ENCODE measurements around the gene ZBTB38. TPM values are rescaled to one million over a fixed set of nuclear protein-coding genes. Genes with fewer than 3 reads are reported as not detected.

ZBTB38 gene
- total and polyA plus RNA-seq, 2 of the 13 experiments (the other 11 are each of a cell fraction or from before 2014, with no cell fraction given) = 26.8 to 51.7 TPM

DNA sequence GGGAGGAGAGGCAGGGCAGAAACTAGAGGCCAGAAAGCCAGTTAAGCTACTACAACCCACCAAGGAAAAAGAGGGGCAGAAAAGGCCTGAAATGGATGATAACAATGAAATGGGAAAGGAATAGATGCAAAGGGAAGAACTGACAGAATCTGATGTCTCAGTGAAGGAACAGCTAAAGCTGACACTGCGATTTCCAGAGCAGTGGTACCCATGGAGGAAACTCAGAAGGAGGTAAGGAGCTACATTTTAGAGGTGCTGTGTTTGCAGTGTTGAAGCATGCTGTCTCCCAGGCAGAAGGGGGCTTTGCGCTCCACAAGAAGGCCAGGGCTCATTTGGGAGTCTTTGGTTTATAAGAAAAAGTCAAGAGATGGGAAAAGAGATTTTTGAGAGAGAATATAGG is 38.0 kb downstream of the ZBTB38 start:
- FAIRE-seq (no peak), ATAC-seq (no peak), DNase-seq (ENCODE audit: low spot score) (no peak)
- no TSS peak for BruUV-seq (replicated peaks)
- WGBS (ENCODE audit: low lambda C conversion rate) = 100% methylated on average over 2 of the region's 2 CpGs
- intact Hi-C loops (cut with micrococcal nuclease; ENCODE audit: unreplicated experiment) (no loop called here), in situ Hi-C loops (cut with HindIII; ENCODE audit: extremely low pct_ligation_motif_present, low pct_unique_long_range_greater_than_20kb) (no loop called here)
- Histone ChIP-seq H2AFZ (ENCODE audit: low read length) (no peak overlapping the region), H3K27me3 (ENCODE audit: control insufficient read depth in 1 of 2, insufficient read depth in 2 of 2, low read length in 2 of 2) (no peaks in the 10 kb centered on the region; a peak in 1 of 5 replicates), H3K9ac (ENCODE audit: insufficient read depth, low read depth, low read length) (no peak overlapping the region), H4K20me1 (ENCODE audit: insufficient read depth, low read length) (no peaks in the 10 kb centered on the region), H3K27ac (ENCODE audit: extremely low read length, insufficient read depth, low read length) (no peak overlapping the region), H3K79me2 (ENCODE audit: insufficient read depth, low read length) (peaks cover 22% of the 10 kb centered on the region), H3K9me3 (ENCODE audit: low read length) (no peaks in the 10 kb centered on the region), H3K4me3 (replicated peaks in 1 of 3; ENCODE audit: insufficient read depth in 1 of 3, low read depth in 2 of 3, low read length in 3 of 3) (no peak overlapping the region), H3K36me3 (replicated peaks in 1 of 2; ENCODE audit: control insufficient read depth in 1 of 2, insufficient read depth in 2 of 2, low read length in 2 of 2) (peaks cover 11 to 33% of the 10 kb centered on the region in 2 experiments), H3K4me1 (ENCODE audit: insufficient read depth, low read length) (peaks cover 54% of the 10 kb centered on the region), H3K4me2 (ENCODE audit: low read depth, low read length) (no peak overlapping the region)
- ChIA-PET POLR2A (no interaction called here), CTCF (ENCODE audit: low intra/inter-chr PET ratio, low total read pairs) (no interaction called here)
- TF ChIP-seq ISX (CRISPR knock-in tag; conservative IDR thresholded peaks at IDR 0.05) (no peak), CCAR2 (optimal IDR thresholded peaks at IDR 0.05; ENCODE audit: low read depth, low read length) (no peak), ZNF33A (CRISPR knock-in tag; IDR thresholded peaks at IDR 0.05; ENCODE audit: borderline replicate concordance) (no peak), MAFK (conservative IDR thresholded peaks at IDR 0.05 in 1 of 2, IDR thresholded peaks at IDR 0.05 in 1 of 2; ENCODE audit: low read length in 2 of 2) (peak; percentile 55 to 81), POLR2AphosphoS5 (IDR thresholded peaks at IDR 0.05; ENCODE audit: low read depth, low read length) (no peak), MAFF (IDR thresholded peaks at IDR 0.05; ENCODE audit: low read depth, low read length) (peak; percentile 65)

DNA sequence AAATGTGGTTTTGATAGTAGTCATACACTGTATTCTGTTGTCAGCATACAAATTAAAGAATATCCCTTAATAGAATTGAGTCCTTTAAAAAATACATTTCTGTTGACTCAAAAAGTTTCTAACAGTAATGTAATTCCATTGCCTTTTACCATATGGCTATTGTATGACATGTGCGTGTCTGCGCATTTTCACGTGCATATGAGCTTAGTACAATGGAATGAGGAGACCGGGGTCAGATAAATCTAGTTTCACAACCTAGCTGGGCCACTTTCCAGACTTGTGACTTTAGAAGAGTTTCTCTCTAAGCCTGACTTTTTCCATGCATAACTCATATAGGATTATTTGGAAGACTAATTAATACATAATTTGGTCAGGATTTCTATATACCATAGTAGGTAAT is 38.7 kb downstream of the ZBTB38 start:
- DNase-seq (ENCODE audit: low spot score) (no peak), FAIRE-seq (no peak), ATAC-seq (no peak)
- in situ Hi-C loops (cut with HindIII; ENCODE audit: extremely low pct_ligation_motif_present, low pct_unique_long_range_greater_than_20kb) (no loop called here), intact Hi-C loops (cut with micrococcal nuclease; ENCODE audit: unreplicated experiment) (no loop called here)
- no peak overlapping the region for H3K4me3 ChIP-seq (replicated peaks in 1 of 3; ENCODE audit: insufficient read depth in 1 of 3, low read depth in 2 of 3, low read length in 3 of 3)
- POLR2A ChIA-PET = no interaction called here
- no peak overlapping the region for H3K27ac ChIP-seq (ENCODE audit: extremely low read length, insufficient read depth, low read length)
- no peaks in the 10 kb centered on the region for H3K9me3 ChIP-seq (ENCODE audit: low read length)
- peaks cover 55% of the 10 kb centered on the region for H3K4me1 ChIP-seq (ENCODE audit: insufficient read depth, low read length)
- no peaks in the 10 kb centered on the region for H4K20me1 ChIP-seq (ENCODE audit: insufficient read depth, low read length)
- BruUV-seq (replicated peaks) = no TSS peak
- H3K4me2 ChIP-seq (ENCODE audit: low read depth, low read length) = no peak overlapping the region
- H3K9ac ChIP-seq (ENCODE audit: insufficient read depth, low read depth, low read length) = no peak overlapping the region
- peaks cover 21% of the 10 kb centered on the region for H3K79me2 ChIP-seq (ENCODE audit: insufficient read depth, low read length)
- peaks cover 11 to 33% of the 10 kb centered on the region in 2 experiments for H3K36me3 ChIP-seq (replicated peaks in 1 of 2; ENCODE audit: control insufficient read depth in 1 of 2, insufficient read depth in 2 of 2, low read length in 2 of 2)
- WGBS (ENCODE audit: low lambda C conversion rate) = 96% methylated on average over 4 of the region's 4 CpGs
- H3K27me3 ChIP-seq (ENCODE audit: control insufficient read depth in 1 of 2, insufficient read depth in 2 of 2, low read length in 2 of 2) = no peaks in the 10 kb centered on the region; a peak in 1 of 5 replicates
- H2AFZ ChIP-seq (ENCODE audit: low read length) = no peak overlapping the region
- CTCF ChIA-PET (ENCODE audit: low intra/inter-chr PET ratio, low total read pairs) = no interaction called here
- no peak for TF ChIP-seq HES4 (CRISPR knock-in tag; IDR thresholded peaks at IDR 0.05; ENCODE audit: borderline replicate concordance)
- TF ChIP-seq, protein P1, sequence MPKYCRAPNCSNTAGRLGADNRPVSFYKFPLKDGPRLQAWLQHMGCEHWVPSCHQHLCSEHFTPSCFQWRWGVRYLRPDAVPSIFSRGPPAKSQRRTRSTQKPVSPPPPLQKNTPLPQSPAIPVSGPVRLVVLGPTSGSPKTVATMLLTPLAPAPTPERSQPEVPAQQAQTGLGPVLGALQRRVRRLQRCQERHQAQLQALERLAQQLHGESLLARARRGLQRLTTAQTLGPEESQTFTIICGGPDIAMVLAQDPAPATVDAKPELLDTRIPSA (CRISPR knock-in tag; IDR thresholded peaks at IDR 0.05; ENCODE audit: borderline replicate concordance) = no peak
- no peak for TF ChIP-seq RARG (CRISPR knock-in tag; IDR thresholded peaks at IDR 0.05; ENCODE audit: low read depth)
- TF ChIP-seq, protein P2, sequence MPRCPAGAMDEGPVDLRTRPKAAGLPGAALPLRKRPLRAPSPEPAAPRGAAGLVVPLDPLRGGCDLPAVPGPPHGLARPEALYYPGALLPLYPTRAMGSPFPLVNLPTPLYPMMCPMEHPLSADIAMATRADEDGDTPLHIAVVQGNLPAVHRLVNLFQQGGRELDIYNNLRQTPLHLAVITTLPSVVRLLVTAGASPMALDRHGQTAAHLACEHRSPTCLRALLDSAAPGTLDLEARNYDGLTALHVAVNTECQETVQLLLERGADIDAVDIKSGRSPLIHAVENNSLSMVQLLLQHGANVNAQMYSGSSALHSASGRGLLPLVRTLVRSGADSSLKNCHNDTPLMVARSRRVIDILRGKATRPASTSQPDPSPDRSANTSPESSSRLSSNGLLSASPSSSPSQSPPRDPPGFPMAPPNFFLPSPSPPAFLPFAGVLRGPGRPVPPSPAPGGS (CRISPR knock-in tag; IDR thresholded peaks at IDR 0.05) = no peak
- no peak for TF ChIP-seq ZNF605 (CRISPR knock-in tag; IDR thresholded peaks at IDR 0.05)
- TF ChIP-seq, protein P3, sequence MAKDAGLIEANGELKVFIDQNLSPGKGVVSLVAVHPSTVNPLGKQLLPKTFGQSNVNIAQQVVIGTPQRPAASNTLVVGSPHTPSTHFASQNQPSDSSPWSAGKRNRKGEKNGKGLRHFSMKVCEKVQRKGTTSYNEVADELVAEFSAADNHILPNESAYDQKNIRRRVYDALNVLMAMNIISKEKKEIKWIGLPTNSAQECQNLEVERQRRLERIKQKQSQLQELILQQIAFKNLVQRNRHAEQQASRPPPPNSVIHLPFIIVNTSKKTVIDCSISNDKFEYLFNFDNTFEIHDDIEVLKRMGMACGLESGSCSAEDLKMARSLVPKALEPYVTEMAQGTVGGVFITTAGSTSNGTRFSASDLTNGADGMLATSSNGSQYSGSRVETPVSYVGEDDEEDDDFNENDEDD (CRISPR knock-in tag; IDR thresholded peaks at IDR 0.05; ENCODE audit: borderline replicate concordance) = no peak
- no peak for TF ChIP-seq TEAD2 (CRISPR knock-in tag; IDR thresholded peaks at IDR 0.05)
- no peak for TF ChIP-seq POLR2A (IDR thresholded peaks at IDR 0.05; ENCODE audit: insufficient read depth in 1 of 2, low read depth in 2 of 2, low read length in 2 of 2)
- TF ChIP-seq RBAK (CRISPR knock-in tag; IDR thresholded peaks at IDR 0.05) = no peak

Data from HepG2 (cell line).